Nephron (organoid): ENCODE data around the gene ARG2.
A peak's percentile ranks its signal among the peaks of the same experiment; 100 is the strongest.

Experiments
- H3K27ac Mint-ChIP-seq, 3 experiments: 2 replicates each; pipeline ENCODE4 v1.8.0; 2020; ENCODE audit warnings: mixed read lengths in 3 of 3, mild to moderate bottlenecking in 2 of 3, moderate library complexity in 1 of 3
- H3K27me3 Mint-ChIP-seq: 2 replicates; pipeline ENCODE4 v1.8.0; 2021; ENCODE audit warnings: low read depth, mild to moderate bottlenecking, moderate library complexity, mixed read lengths
- H3K36me3 Mint-ChIP-seq: 2 replicates; pipeline ENCODE4 v1.8.0; 2020; ENCODE audit warnings: low read depth, mixed read lengths
- H3K4me1 Mint-ChIP-seq: 2 replicates; pipeline ENCODE4 v1.8.0; 2020; ENCODE audit warnings: mixed read lengths
- H3K4me3 Mint-ChIP-seq, 3 experiments: 2 replicates each; pipeline ENCODE4 v1.8.0; 2020; ENCODE audit warnings: mild to moderate bottlenecking in 3 of 3, mixed read lengths in 3 of 3, moderate library complexity in 2 of 3
- H3K9me3 Mint-ChIP-seq: 2 replicates; pipeline ENCODE4 v1.8.0; 2020; ENCODE audit warnings: mixed read lengths
- TF ChIP-seq, protein P1 (sequence below), 3 experiments: fragments of 200-600 bp; sonication (generic); IDR thresholded peaks; one replicate each; pipeline ENCODE4 v1.5.0; 2021; ENCODE audit warnings: antibody characterized with exemption in 3 of 3; ENCODE audit not compliant: unreplicated experiment in 3 of 3

ARG2 gene

DNA sequence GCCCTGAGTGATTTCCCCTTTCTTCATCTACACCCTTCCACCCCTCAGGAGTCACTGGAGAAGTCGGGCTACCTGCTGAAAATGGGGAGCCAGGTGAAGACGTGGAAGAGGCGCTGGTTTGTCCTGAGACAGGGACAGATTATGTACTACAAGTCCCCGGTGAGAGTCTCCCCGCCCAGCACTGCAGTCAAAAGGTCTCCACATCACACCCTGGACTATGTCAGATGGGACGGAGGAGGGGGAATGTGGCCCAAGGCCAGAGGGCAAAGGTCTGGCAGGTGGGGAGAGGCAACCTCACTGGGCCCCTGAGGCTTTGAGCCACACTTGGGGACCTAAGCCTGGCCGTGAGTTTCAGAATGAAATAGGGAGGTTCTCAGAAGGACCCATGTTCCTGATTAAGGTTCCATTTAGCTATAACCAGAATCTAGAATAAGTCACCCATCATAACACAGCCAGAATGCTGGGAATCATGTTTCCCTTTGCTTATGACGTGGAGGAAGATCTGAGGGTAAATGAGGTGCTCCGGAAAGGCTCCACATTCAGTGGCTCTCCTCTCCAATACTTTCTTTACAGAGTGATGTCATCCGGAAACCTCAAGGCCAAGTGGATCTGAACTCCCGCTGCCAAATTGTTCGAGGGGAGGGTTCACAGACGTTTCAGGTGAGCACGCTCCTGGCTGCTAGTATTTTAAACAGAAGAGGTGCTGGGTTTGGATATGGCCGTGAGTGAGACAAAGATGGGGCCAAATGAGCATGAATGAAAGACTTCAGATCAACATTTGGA is 46.3 kb upstream of the ARG2 start:
- H3K9me3 Mint-ChIP-seq, result no peaks in the 10 kb centered on the region
- H3K36me3 Mint-ChIP-seq, result no peaks in the 10 kb centered on the region
- H3K4me1 Mint-ChIP-seq, result no peaks in the 10 kb centered on the region
- H3K27ac Mint-ChIP-seq, result no peak overlapping the region
- H3K27me3 Mint-ChIP-seq, result no peaks in the 10 kb centered on the region
- TF ChIP-seq, protein P1, sequence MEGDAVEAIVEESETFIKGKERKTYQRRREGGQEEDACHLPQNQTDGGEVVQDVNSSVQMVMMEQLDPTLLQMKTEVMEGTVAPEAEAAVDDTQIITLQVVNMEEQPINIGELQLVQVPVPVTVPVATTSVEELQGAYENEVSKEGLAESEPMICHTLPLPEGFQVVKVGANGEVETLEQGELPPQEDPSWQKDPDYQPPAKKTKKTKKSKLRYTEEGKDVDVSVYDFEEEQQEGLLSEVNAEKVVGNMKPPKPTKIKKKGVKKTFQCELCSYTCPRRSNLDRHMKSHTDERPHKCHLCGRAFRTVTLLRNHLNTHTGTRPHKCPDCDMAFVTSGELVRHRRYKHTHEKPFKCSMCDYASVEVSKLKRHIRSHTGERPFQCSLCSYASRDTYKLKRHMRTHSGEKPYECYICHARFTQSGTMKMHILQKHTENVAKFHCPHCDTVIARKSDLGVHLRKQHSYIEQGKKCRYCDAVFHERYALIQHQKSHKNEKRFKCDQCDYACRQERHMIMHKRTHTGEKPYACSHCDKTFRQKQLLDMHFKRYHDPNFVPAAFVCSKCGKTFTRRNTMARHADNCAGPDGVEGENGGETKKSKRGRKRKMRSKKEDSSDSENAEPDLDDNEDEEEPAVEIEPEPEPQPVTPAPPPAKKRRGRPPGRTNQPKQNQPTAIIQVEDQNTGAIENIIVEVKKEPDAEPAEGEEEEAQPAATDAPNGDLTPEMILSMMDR (IDR thresholded peaks at IDR 0.05; ENCODE audit: unreplicated experiment in 3 of 3), result no peak
- H3K4me3 Mint-ChIP-seq, result no peak overlapping the region

DNA sequence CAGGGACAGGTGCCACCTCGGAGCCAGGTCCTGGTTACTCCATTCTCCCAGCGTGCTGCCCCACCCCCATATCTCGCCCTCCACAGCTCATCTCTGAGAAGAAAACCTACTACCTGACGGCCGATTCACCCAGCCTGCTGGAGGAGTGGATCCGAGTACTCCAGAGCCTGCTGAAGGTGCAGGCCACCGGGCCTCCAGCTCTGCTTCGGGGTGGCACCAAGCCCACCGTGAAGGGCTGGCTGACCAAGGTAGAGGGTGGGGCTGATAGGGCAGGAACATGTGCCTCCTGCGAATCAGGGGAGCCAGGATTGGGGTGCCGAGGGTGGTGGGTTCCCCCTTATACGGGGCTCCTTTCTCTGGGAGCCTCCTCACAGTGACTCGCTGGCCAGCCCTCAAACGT is 45.6 kb upstream of the ARG2 start:
- Mint-ChIP-seq H3K4me3 (no peak overlapping the region), H3K27ac (no peak overlapping the region), H3K4me1 (no peaks in the 10 kb centered on the region), H3K36me3 (no peaks in the 10 kb centered on the region), H3K9me3 (no peaks in the 10 kb centered on the region), H3K27me3 (peaks cover 2% of the 10 kb centered on the region)
- TF ChIP-seq, protein P1 (IDR thresholded peaks at IDR 0.05; ENCODE audit: unreplicated experiment in 3 of 3), result no peak

DNA sequence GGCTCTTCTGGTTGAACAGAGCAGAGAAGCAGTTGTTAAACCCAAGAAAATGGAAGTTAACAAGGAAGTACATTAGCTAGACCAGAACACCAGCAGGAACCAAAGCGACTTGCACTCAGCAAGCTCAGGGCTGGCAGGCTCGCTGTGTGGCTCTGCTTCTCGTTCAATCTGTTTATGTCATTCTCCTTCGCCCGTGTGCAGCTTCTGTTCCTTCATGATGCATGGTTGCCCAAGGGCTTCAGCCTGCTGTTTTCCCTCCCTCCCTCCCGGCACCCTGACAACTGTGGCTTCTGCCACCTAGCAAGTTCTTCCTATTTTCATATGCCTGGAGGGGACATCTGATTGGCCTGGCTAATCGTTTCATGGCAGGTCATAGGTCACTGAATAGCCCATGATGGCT is 44.9 kb upstream of the ARG2 start:
- Mint-ChIP-seq H3K4me3 (no peak overlapping the region), H3K36me3 (peaks cover 3% of the 10 kb centered on the region), H3K27me3 (peaks cover 3% of the 10 kb centered on the region), H3K4me1 (no peaks in the 10 kb centered on the region), H3K27ac (no peak overlapping the region), H3K9me3 (no peaks in the 10 kb centered on the region)
- TF ChIP-seq, protein P1 (IDR thresholded peaks at IDR 0.05; ENCODE audit: unreplicated experiment in 3 of 3), result no peak

DNA sequence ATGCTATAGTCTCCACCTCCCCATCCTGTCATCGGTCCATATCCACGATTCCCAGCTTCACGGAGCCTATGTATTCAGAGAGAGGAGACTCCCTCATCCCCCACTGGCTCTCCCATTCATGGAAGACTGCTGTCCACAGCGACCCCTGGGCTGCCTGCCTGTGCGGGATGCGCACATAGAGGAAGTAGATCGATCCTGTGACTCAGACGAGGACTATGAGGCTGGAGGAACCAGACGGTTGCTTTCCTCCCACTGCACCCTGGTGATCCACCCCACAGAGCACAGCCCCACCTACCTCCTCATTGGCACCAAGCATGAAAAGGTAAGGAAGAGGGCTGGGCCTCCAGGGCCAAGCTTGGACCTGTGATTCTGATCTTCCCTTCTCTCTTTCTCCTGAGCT is 44.0 kb upstream of the ARG2 start:
- Mint-ChIP-seq H3K27me3 (peaks cover 3% of the 10 kb centered on the region), H3K27ac (peak overlapping the region; percentile 61 to 94 (median 83)), H3K36me3 (peaks cover 3% of the 10 kb centered on the region), H3K4me3 (no peak overlapping the region), H3K4me1 (no peaks in the 10 kb centered on the region), H3K9me3 (no peaks in the 10 kb centered on the region)
- TF ChIP-seq, protein P1 (IDR thresholded peaks at IDR 0.05; ENCODE audit: unreplicated experiment in 3 of 3), result no peak

DNA sequence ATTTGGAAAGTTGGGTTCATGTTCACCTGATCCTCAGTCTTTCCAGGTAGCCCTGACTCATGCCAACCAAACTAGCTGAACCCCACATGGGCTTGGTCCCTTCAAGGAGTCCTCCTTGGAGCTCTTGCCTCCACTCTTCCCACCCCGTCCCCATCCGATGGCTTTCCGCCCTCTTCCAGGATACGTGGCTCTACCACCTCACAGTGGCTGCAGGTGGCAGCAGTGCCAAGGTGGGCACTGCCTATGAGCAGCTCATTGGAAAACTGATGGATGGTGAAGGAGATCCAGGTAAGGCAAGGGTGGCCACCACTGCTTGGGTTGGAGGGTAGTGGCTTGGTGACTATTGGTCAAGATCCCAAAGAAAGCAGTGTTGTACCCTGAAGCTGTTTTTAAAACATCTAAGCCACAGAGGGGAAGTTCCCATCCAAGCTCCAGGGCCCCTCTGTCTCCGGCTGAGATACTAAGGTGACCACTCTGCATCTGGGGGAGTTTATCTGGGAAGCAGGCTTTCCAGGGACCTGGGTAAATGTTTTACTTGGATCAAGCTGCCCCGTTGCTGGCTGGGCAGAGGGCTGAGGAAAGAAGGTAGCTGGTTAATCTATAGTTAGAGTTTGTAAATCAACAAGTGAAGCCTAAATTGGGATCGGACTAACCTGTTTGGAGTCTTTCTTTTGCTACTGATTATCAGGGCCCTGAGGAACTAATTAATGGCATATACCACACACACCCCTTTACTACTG is 43.3 kb upstream of the ARG2 start:
- Mint-ChIP-seq H3K9me3 (no peaks in the 10 kb centered on the region), H3K36me3 (peaks cover 3% of the 10 kb centered on the region), H3K4me1 (no peaks in the 10 kb centered on the region), H3K27me3 (peaks cover 3% of the 10 kb centered on the region), H3K4me3 (no peak overlapping the region), H3K27ac (peak overlapping the region; percentile 81 to 94 (median 83))
- TF ChIP-seq, protein P1 (IDR thresholded peaks at IDR 0.05; ENCODE audit: unreplicated experiment in 3 of 3), result no peak
